HG03280 (cell line): ENCODE results near the gene HRC.
"Not testable (repeated sequence)": the region's sequence is repeated elsewhere in the genome, so short reads cannot be mapped to it uniquely, and the experiment has no call there.

Experiments
- ATAC-seq: cut with Tn5 transposase; IDR thresholded peaks from one replicate; pipeline ENCODE4 v1.9.1; 2021; ENCODE audit warnings: mild to moderate bottlenecking, moderate library complexity; ENCODE audit not compliant: unreplicated experiment

Gene HRC

DNA sequence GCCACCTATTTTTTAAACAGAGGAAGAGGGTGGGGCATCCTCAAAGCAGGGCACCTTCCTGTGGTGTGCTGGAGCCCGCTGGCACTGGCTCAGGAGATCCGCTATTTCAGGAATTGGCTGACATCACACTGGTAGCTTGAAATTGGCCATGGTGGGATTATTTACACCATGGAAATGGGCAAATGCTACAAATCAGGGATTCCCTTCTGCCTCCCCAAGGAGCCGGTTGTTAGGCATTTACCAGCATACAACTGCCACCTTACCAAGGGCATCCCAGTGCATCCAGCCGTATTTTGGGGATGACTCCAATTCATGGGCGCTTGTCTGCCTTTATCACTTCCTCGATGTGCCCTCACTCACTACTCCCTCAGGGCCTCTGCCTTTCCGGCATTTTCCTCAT, 14.2 kb downstream of the HRC start:
- no peak for ATAC-seq

DNA sequence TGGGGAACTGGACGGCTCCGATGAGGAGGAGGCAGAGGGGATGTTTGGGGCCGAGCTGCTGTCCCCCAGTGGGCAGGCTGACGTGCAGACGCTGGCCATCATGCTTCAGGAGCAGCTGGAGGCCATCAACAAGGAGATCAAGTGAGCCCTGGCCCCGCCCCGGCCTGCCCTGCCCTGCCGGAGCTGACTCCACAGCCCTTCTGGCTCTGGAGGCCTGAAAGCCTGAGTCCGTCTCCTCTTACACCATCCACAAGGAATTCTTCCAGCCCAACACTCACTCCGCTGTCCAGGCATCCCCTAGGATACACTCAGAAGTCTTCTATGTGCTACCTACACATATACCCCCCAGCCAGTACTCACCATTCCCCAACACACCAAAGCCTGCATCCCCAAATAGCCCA, 18.4 kb downstream of the HRC start:
- no peak for ATAC-seq

DNA sequence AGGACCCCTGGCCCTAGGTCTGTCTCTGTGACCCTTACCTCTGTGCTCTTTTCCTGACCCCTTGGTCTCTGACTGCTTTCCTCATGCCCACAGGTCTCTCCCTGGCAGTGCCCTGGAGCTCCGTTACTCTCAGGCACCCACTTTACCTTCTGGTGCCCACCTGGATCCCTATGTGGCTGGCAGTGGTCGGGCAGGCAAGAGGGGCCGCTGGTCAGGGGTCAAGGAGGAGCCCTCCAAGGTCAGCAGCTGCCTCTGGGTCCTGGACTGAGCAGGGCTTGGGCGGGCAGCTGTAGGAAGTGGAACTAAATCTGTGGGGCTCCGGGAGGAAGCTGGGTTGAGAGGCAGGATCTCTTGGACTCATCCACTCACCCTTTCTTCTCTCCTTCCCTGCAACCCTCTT, 19.5 kb downstream of the HRC start:
- ATAC-seq = no peak

DNA sequence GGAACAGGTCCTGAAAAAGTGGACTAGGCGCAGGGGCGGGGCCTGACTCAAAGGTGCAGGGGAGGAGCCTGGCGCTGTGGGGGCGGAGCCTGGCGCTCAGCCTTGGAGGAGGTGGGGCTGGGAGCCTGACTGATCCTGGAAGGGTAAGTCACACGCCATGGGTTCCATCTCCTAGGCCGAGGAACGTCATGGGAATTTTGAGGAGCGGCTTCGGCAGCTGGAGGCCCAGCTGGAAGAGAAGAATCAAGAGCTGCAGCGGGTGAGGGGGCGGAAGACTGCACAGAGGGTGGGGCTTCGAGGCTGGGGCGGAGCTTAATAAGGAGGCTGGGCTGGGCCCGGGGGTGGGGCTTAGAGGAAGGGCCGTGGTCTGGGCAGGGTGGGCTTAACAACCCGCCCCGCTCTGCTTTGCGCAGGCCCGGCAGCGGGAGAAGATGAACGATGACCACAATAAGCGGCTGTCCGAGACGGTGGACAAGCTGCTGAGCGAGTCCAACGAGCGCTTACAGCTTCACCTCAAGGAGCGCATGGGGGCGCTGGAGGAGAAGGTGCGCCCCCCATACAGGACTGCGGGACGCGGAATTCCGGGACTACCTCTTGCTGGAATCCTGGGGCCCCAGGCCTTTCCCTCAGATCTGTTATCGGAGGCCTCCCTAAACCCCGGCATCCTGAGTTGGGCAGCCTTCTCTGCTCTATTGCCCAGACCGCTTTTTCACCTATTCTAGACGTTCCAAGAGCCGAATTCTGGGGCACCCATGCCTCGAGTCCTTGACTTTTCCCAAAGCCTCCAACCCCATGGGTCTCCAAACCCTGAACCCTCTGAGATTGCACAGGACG, 21.4 kb downstream of the HRC start:
- no peak for ATAC-seq

DNA sequence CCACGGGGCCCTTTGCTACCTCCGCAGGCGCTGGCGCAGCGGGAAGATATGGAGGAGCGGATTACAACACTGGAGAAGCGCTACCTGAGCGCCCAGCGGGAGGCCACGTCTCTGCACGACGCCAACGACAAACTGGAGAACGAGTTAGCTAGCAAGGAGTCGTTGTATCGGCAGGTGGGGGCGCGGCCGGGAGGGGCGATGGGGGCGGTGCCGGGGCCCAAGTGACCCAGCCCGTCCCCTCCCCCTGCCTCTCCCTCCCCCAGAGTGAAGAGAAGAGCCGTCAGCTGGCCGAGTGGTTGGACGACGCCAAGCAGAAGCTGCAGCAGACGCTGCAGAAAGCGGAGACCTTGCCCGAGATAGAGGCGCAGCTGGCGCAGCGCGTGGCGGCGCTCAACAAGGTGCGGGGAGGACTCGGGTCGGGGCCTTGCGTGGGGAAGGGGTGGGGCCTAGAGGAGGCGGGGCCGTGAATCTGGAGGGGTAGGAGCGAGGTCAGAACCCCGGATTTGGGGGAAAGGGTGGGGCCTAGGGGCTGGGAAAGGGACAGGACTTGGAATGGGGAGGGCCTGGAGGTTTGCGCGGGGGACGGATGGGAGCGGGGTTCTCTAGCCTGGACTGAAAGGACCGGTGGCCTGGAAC, 22.1 kb downstream of the HRC start:
- ATAC-seq = no peak

DNA sequence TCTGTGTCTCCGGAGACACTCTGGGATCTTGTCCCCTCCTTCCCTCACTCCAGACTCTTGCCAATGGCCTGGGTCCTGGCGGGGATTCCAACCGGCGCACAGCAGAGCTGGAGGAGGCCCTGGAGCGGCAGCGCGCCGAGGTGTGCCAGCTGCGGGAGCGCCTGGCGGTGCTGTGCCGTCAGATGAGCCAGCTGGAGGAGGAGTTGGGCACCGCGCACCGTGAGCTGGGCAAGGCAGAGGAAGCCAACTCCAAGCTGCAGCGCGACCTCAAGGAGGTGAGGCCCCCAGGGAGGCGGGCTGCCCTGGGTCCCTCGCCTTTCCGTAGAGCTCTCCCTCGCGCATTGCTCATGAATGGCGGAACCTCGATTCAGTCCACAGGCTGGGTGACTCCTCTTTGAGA, 24.9 kb downstream of the HRC start:
- ATAC-seq = no peak

DNA sequence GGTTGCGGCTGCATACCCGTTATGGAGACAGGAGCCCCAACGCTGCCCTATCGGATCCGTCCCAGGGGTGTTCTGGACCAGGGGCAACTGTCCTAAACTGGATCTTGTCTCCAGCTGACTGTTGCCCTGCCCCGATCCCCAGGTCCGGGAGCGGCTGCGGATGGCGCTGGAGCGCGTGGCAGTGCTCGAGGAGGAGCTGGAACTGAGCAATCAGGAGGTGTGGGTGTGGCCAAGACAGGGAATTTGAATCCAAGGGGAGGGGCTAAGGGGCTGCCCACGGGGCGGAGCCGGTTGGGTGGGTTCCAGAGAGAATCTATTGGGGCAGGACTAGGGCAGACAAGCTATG, 26.0 kb downstream of the HRC start:
- no peak for ATAC-seq

DNA sequence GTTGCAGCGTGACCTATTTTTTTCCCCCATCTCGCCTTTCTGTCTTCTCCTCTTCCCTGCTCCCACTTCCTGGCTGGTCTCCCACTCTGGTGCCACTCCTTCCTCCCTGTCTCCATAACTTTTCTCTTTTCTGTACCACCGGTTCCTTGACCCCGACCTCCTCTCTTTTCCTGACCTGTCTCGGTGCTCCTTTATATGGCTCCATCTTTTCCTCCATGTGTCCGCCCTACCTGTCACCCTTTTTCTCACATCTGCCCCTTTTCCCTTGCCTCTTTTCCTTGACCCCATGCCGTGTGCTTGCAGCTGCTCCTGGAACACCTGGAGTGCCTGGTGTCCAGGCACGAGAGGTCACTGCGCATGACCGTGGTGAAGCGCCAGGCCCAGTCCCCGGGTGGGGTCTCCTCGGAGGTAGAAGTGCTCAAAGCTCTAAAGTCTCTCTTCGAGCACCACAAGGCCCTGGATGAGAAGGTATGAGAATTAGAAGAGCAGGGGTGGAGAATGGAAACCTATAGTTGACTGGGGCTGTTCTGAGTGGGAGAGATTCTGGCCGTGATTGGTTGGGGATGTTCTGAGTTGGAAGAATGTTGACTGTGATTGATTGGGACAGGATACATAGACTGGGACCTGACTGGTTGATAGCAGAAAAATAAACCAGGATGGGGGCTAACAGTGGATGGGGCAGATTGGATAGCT, 26.5 kb downstream of the HRC start:
- ATAC-seq = no peak

DNA sequence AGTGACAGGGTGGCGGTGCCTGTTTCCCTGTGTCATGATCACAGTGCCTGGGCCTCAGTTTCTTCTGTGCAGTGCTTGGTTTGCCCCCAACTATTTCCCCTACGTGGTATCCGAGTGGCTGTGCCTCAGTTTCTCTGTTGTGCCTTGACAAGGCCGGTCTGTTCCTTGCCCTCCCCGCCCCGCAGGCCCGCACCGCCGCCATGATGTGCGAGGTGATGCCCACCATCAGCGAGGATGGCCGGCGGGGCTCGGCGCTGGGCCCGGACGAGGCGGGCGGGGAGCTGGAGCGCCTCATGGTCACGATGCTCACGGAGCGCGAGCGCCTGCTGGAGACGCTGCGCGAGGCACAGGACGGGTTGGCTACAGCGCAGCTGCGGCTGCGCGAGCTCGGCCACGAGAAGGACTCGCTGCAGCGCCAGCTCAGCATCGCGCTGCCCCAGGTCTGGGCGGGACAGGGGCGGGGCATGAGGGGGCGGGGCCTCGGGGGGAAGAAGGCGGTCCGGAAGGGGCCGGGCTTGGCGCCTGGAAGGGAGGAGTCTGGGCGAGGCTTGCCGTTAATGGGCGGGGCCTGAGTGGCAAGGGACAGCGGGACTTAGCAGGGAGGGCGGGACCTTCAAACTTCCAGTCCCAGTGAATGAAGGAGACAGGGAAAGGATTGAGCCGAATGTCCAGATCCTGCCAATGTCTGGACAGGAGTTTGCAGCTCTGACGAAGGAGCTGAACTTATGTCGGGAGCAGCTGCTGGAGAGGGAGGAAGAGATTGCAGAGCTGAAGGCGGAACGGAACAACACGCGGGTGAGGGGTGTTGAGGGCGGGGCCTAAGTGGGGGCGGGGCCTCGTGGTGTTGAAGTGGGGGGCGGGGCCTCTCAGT, 27.3 kb downstream of the HRC start:
- ATAC-seq = peak; percentile 91

DNA sequence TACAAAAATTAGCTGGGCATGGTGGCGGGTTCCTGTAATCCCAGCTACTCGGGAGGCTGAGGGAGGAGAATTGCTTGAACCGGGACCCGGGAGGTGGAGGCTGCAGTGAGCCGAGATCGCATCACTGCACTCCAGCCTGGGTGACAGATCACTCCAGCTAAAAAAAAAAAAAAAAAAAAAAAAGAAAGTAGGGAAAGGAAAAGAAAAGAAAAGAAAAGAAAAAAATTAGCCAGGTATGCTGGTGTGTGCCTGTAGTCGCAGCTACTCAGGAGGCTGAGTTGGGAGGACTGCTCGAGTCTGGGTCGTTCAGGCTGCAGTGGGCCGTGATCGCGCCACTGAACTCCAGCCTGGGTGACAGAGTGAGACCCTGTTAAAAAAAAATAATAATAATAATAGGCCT, 28.0 kb downstream of the HRC start:
- not testable (repeated sequence) for ATAC-seq

DNA sequence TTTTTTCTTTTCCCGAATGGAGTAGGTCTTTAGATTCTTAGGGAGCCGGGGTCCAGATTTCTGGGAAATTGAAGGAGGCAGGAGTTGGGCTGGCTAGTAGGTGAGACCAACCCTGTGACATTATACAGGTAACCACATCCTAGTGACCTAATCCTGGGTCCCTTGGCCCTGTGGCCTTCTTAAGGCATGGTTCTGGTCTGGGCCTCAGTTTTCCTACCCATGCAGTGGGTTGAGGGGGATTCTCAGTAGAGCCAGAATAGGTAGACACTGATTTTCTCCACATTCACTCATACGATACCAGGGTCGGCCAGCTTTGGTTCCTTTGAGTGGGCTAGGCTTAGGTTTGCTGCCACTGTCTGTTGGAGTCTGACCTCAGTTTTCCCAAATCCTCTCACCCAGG, 28.6 kb downstream of the HRC start:
- no peak for ATAC-seq

DNA sequence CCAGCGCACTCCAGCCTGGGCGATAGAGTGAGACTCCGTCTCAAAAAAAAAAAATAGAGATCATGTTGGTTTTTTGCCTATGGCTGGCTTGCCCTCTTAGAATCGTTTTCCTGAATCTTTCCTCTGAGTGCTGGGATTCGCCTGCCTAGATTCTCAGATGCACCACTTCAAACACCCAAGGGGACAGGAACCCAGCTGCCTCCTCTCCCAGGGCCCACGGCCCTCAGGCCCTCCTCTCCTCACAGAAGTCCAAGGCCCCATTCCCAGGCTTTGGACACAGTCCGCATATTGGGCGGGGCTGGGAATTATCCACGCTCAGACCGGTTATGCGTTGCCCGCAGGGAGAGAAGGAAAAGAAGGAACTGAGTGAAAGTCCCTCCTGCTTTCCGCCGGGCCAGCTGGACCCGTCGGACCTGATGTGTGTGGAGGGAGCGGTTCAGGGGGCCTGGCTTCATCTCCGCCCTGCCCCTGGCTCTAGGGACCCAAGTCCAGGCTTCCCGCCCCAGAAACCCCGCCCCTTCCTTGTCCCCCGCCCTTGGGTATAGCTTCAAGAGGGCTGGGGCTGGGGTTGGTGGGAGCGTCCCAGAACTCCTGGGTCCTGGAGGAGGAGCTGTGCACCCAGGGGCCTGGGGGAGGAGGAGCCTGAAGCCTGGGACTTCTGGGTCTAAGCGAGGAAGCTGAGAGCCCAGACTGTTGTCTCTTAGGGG, 30.0 kb downstream of the HRC start:
- no peak for ATAC-seq

DNA sequence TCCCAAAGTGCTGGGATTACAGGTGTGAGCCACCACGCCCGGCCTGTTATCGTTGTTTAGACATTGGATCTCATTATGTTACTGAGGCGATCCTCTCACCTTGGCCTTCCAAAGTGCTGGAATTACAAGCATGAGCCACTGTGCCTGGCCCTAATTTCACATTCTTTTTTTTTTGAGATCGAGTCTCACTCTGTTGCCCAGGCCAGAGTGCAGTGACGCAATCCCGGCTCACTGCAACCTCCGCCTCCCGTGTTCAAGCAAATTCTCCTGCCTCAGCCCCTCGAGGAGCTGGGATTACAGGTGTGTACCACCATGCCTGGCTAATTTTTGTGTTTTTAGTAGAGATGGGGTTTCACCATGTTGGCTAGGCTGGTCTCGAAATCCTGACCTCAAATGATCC, 31.9 kb downstream of the HRC start:
- not testable (repeated sequence) for ATAC-seq

DNA sequence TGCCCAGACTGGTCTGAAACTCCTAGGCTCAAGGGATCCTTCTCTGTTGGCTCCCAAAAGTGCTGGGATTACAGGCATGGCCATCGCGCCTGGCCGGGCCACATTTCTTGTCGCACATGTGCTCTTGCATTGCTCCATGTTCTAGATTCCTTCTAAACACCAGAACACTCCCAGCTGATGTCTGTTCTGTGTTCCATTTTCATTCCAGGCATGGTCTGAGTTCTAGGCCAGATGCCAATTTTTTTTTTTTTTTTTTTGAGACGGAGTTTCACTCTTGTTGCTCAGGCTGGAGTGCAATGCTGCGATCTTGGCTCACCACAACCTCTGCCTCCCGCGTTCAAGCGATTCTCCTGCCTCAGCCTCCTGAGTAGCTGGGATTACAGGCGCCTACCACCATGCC, 33.4 kb downstream of the HRC start:
- ATAC-seq = not testable (repeated sequence)

DNA sequence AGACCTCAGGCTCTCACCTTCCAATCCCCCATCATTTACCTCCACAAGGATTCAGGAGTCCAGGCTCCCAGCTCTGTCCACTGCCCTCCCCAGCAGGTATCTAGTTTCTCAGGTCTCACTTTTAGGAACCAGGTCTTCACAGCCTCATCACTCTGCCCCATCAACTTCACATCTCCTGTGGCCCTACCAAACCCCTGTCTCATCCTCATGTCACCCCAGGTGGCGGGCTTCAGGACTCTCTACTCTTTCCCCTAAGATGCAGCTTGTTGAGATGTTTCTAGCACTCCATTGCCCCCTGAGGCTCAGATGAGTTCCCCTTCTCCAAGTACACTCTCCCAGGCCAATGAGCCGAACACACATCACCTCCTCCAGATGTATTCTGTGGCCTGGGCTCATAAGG, 34.3 kb downstream of the HRC start:
- ATAC-seq = no peak

DNA sequence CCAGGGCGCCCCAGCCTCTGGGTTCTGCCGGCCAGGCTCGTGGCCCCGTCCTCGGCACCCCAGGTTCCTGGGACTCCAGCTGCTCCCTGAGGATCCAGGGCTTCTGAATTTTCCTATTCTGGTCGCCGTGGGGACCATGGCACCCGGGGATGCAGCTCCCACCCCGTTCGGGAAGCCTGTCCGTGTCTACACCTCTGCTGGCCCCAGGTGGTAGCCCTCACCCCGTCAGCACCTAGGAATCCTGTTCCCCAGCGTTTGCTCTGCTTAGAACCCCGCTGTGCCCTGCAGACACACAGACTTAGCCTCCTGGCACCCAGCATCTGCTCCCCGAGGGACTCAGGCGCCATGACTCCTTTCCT, 34.9 kb downstream of the HRC start:
- ATAC-seq = no peak

DNA sequence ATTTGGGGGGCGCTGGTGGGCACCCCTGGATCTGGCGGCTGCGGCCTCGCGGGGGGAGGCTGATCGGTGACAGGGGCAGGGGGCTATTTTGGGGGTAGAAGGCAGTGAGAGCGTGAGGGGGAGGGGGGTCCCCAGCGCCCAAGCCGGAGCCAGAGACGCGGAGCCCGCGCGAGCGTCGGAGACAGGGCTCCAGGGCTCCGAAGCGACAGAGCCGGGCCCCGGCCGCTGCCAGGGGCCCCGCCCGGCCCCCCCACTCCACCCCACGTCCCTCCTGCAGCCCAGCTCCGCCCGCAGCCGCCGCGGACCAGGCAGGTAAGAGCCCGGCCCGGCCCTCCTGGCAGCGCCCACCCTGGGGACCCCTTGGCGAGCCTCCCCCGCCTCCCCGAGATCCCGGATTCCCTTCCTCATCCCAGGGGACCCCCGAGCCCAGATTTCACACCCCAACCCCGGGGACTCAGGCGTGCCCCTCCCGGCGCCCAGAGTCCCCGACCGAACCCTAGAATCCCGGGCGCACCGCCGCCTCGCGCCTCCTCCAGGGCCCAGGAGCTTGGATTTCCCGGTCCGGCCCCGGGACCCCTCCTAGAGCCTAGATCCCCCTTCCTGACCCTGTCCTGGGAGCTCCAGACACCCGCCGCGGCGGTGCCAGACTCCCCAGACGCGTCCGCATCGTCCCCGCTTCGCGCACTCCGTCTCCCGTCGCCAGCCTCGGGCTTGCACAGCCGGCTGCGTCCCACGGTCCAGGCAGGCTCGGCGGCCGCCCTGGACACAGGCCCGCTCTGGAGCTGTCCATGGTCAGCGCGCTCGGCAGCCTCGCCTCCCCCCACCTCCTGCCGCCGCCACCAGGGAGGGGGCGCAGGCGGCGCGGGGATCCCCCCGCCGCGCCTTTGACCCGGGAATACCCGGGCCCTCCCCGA, 35.5 kb downstream of the HRC start, which contains the start of gene PPFIA3:
PPFIA3 (plus strand) TSS at position 134 of the 914 bp plus-strand sequence. CDS start 8,330 bp downstream, outside the sequence.
- no peak for ATAC-seq

DNA sequence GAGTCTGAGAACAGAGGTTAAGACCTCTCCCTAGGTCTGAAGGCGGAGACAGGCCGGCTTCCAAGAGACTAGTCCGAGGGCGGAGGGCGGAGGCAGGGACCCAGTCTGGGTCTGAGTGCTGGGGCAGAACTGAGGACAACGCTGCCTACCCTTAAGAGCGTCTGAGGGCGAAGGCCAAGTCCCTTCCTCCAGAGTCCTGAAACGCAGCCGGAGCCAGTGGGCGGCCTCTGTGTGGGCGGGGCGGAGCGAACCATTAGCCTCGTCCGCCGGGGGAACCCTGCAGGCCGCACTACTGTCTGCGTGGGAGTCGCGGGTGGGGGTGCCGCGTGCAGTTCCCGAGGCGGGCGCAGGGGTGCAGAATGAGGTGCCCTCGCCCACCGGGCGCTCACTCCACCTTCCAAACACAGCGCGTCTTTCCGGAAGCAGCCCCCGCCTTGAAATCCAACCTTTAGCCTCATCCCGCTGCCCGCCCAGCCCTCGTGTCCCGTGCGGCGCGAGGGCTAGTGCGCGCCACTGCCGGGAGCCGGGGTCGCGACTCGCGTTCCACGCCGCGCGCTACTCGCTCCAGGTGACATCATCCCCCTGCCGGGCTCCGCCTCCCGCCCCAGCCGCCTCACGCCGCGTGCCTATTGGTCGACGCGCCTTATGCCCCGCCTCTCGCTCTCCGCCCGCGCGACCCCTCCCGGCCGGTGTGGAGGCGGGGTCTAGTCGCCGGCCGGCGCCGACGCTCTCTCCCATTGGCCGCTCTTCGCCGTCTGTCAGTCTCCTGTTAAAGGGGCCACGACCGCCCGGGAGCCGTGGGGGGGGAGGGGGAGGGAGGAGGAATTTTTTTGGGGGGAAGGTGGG, 36.4 kb downstream of the HRC start, which contains the start of gene C19orf73:
C19orf73 (minus strand) TSS at position 579 of the 846 bp plus-strand sequence; CDS start at position 458, 121 bp downstream.
- ATAC-seq = peak; percentile 78
